PFSK-1 (cell line): ENCODE results near the gene FPR3.

ENCODE experiments used
- FOXP2 ChIP-seq: optimal IDR thresholded peaks from 2 replicates; pipeline ENCODE3; 2011; ENCODE audit warnings: borderline replicate concordance, control low read depth, inconsistent platforms; ENCODE audit not compliant: insufficient read depth; ENCODE audit errors: extremely low read length, extremely low read depth
- POLR2AphosphoS5 ChIP-seq: IDR thresholded peaks from 2 replicates; pipeline ENCODE4 v1.6.1; 2012; ENCODE audit warnings: low read depth, mild to moderate bottlenecking, control low read depth, low read length, moderate library complexity
- SIN3A ChIP-seq: IDR thresholded peaks from 2 replicates; pipeline ENCODE4 v1.6.1; 2012; ENCODE audit warnings: mild to moderate bottlenecking, low read length, moderate library complexity, borderline replicate concordance; ENCODE audit not compliant: insufficient read depth
- TAF1 ChIP-seq: IDR thresholded peaks from 2 replicates; pipeline ENCODE4 v1.6.1; 2012; ENCODE audit warnings: low read length, control low read depth, borderline replicate concordance; ENCODE audit not compliant: insufficient read depth
- TF ChIP-seq, protein P1 (sequence below), 2 experiments: IDR thresholded peaks; 2 replicates each; pipeline versions ENCODE4 v1.6.1 to v1.8.0; 2011 to 2012; ENCODE audit warnings: low read depth in 2 of 2, low read length in 2 of 2, control low read depth in 1 of 2, inconsistent platforms in 1 of 2, mild to moderate bottlenecking in 1 of 2, moderate library complexity in 1 of 2; ENCODE audit not compliant: insufficient read depth in 1 of 2

Gene FPR3

DNA sequence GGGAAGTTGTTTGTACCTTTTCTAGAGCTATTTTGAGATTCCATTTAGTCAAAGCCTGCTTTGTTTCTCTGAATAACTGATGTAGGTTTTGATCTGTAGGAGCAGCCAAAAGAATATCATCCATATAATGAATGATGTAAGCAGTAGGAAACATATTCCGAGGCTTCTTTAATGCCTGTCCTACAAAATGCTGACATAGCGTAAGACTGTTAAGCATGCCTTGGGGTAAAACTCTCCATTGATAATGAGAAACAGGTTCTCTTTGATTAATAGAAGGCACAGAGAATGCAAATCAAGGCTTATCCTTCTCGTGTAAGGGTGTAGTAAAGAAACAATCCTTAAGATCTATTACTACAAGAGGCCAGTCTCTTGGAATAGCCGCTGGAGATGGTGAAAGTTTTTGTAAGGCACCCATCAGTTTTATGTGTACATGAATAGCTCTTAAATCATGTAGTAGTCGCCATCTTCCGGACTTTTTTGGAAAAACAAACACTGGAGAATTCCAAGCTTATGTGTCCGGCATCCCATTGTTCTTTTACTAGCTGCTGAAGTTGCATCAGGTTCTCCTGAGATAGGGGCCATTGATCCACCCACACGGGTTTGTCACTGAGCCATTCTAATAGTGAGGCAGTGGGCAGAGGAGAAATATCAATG lies 13.5 kb downstream of the FPR3 start:
- TF ChIP-seq SIN3A (no peak), FOXP2 (no peak), POLR2AphosphoS5 (no peak), TAF1 (no peak)
- TF ChIP-seq, protein P1, sequence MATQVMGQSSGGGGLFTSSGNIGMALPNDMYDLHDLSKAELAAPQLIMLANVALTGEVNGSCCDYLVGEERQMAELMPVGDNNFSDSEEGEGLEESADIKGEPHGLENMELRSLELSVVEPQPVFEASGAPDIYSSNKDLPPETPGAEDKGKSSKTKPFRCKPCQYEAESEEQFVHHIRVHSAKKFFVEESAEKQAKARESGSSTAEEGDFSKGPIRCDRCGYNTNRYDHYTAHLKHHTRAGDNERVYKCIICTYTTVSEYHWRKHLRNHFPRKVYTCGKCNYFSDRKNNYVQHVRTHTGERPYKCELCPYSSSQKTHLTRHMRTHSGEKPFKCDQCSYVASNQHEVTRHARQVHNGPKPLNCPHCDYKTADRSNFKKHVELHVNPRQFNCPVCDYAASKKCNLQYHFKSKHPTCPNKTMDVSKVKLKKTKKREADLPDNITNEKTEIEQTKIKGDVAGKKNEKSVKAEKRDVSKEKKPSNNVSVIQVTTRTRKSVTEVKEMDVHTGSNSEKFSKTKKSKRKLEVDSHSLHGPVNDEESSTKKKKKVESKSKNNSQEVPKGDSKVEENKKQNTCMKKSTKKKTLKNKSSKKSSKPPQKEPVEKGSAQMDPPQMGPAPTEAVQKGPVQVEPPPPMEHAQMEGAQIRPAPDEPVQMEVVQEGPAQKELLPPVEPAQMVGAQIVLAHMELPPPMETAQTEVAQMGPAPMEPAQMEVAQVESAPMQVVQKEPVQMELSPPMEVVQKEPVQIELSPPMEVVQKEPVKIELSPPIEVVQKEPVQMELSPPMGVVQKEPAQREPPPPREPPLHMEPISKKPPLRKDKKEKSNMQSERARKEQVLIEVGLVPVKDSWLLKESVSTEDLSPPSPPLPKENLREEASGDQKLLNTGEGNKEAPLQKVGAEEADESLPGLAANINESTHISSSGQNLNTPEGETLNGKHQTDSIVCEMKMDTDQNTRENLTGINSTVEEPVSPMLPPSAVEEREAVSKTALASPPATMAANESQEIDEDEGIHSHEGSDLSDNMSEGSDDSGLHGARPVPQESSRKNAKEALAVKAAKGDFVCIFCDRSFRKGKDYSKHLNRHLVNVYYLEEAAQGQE (IDR thresholded peaks at IDR 0.05; ENCODE audit: insufficient read depth in 1 of 2, low read depth in 2 of 2, low read length in 2 of 2) = no peak

DNA sequence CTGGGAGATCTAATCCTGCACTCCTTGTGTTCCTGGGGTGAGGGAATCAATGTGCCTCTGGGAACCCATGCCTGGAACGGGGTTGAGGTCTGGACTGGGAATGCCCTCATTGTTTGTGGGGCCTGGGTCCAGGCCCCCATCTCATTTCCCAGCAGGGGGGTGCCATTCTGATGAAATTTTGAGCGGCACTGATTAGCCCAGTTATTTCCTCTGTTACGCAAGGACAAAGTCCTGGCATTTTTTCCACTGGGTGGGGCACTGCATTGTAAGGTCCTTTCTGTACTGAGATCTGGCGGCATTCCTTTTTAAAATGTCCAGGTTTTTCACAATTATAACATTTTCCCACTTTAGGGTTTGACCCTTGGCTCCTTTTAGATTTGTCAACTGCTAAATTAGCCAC lies 14.8 kb downstream of the FPR3 start:
- TF ChIP-seq FOXP2 (no peak), SIN3A (no peak), TAF1 (no peak), POLR2AphosphoS5 (no peak)
- TF ChIP-seq, protein P1 (IDR thresholded peaks at IDR 0.05; ENCODE audit: insufficient read depth in 1 of 2, low read depth in 2 of 2, low read length in 2 of 2) = no peak

DNA sequence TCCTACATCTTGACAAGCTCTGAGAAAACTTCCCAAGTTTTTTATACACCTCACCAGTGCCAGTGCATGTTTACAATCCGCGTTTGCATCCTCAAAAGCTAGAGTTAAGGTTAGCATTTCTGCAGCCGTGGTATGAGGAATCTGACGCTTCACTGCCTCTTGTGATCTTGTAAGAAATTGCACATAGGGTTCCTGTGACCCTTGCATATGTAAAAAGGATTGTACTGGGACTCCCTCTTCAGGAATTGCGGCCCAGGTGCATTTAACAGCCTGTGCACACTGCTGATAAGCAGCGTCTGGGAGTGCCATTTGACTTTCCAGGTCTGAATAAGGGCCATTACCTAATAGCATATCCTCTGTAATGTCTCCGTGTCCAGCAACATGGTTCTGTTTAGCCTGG lies 15.3 kb downstream of the FPR3 start:
- TF ChIP-seq, protein P1 (IDR thresholded peaks at IDR 0.05; ENCODE audit: insufficient read depth in 1 of 2, low read depth in 2 of 2, low read length in 2 of 2) = no peak

DNA sequence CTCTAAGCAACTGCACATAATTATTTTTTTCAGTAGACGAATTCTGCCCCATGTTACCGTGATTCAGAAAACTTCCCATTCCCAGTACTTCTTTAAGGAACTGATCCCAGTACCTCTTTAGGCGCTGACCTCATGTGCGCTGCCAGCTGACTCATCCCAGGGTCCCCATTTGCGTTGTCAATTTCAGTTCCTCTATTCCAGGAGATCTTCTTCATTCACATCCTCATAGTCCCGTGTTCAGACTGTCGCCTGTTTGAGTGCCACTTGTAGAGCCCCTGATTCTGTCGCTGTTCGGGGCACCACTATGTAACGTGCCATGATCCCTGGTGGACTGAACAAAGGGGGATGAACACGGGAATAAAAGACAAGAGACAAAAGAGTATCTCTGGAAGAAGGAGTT lies 16.4 kb downstream of the FPR3 start:
- no peak for TF ChIP-seq SIN3A
- no peak for TF ChIP-seq TAF1
- TF ChIP-seq FOXP2 = no peak
- TF ChIP-seq, protein P1 (IDR thresholded peaks at IDR 0.05; ENCODE audit: insufficient read depth in 1 of 2, low read depth in 2 of 2, low read length in 2 of 2) = no peak
- TF ChIP-seq POLR2AphosphoS5 = no peak

DNA sequence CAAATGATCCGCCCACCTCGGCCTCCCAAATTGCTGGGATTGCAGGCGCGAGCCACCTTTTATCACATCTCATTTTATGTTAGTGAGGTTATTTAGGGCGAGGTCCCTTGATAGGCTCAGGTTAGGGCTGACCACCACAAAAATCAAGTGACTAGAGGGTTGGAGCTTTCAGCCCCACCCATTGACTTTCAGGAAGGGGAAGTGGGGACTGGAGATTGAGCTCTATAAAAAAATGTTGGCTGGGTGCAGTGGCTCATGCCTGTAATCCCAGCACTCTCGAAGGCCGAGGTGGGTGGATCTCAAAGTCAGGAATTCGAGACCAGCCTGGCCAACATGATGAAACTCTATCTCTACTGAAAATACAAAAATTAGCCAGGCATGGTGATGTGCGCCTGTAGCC lies 20.1 kb downstream of the FPR3 start:
- TF ChIP-seq FOXP2 (no peak), POLR2AphosphoS5 (no peak), SIN3A (no peak), TAF1 (no peak)
- TF ChIP-seq, protein P1 (IDR thresholded peaks at IDR 0.05; ENCODE audit: insufficient read depth in 1 of 2, low read depth in 2 of 2, low read length in 2 of 2) = no peak
